ENCODE measurements around the gene VCX2. TPM values are rescaled to one million over a fixed set of nuclear protein-coding genes. Genes with fewer than 3 reads are reported as not detected.
"Not testable (repeated sequence)": the region's sequence is repeated elsewhere in the genome, so short reads cannot be mapped to it uniquely, and the experiment has no call there.

The VCX2 gene
- 0.28 TPM for polyA plus RNA-seq (ENCODE audit: insufficient read length)
- long read RNA-seq, donor 1: 0 reads
- long read RNA-seq, donor 2: 0 reads
- long read RNA-seq, donor 3: 0 reads
- long read RNA-seq, donor 4: 0 reads
- long read RNA-seq, donor 5: 0 reads
- long read RNA-seq, donor 6: 0 reads
- long read RNA-seq, donor 7: 0 reads
- long read RNA-seq, donor 8: 0 reads

DNA sequence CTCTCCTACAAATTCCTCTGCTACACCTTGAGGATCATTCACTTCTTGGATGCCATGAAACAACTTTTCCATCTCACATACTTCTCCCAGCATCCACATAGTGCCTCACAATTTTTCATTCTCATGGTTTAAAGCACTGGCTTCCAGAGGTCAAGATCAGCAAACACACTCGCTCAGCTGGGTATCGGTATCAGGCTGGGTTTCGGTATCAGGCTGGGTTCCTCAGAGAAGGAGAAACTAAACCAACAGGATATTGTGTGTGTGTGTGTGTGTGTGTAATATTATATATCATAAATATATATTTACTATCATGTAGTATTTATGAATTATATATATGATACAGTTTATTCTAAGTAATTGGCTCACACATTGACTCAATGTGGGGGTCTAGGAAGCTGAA lies at the start of gene VCX2:
TSS of gene VCX2 (minus strand) at position 99 of the 400 bp plus-strand sequence. CDS start 624 bp downstream, outside the sequence.
- DNase-seq: not testable (repeated sequence)

- DNase-seq: no peak
Measured at GRCh38 chrX:8204943-8205342, 33.9 kb upstream of the VCX2 start.

GRCh38 chrX:8204169-8204935 lies 33.3 kb upstream of the VCX2 start:
- DNase-seq: no peak

DNA sequence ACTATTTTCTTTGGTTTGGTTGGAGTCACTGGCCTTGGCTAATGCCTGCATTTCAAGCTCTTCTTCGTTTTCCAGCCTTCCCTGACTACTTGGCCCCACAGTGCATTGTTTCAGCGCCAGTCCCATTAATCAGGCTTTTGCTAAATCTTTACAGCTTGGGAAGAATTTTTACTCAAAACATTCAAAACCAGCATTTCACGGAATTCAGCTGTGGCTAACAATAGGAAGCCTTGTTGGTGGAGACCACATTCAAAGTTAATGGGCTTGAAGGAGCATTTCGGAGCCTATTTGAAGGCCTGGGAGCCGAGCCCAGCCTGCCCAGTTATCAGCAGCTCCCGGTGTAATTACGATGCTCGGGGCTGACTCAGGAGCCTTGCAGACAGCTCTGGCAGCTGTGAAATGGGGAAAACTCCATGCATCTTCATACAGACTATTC lies 30.8 kb upstream of the VCX2 start:
- DNase-seq: no peak

DNA sequence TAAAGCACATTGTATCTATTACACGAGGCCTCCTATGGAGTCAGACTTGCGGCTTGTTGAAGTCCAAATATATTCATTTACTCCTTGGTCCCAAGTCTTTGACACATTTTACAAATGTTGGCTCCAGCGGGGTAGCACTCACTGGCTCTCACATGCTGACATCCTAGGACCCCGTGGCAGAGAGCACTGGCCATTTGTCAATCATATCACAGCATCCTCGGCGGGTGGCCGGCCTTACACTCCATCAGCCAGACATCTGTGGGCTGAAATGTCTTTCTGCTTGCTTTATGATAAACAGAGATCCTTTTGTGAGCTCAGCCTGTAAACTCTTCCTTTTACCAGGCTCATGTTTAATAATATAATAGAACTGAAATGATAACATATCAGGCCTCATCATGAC lies 25.7 kb upstream of the VCX2 start:
- no peak for DNase-seq

DNA sequence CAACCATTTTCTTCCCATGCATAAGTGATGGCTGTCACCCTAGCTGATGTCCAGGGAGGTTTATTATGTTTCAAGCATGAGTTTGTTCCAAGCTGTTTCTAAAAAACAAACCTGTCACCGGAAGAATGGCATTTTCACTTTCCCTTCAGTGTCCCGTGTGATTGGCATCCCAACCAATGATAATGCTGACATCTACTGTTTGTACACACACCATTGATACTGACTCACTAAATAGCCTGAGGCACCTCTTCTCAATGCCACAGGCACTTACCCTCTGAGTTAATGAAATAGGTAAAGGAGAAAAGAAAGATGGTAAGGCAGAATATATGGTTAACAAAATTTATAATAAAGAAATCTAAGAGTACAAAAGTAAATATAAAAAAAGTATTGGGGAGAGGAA lies 23.1 kb upstream of the VCX2 start:
- no peak for DNase-seq

GRCh38 chrX:8192276-8192675 lies 21.2 kb upstream of the VCX2 start:
- no peak for DNase-seq

- DNase-seq: no peak
Measured at GRCh38 chrX:8191022-8191421, 20.0 kb upstream of the VCX2 start.

DNA sequence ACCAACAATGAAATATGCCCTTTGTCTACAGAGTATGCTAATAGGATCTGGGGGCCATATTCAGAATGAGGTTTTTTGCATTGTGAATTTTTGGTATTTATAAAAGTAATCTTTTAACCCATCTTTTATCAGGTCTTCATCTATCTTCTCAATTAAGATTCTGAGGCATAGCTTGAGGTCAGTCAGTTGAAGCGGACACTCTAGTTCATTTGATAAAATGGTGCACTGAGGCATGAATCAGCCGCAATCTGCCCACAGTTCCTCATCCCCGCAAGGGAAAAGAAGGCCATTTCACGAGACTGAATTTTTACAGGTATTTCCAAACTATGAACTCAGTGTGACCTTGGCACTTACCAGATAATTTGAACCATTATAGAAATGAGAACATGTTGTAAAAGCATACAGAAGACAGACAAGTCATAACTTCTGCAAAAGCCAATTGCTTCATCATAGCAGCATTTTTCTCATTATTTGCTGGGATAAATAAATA lies 19.3 kb upstream of the VCX2 start:
- no peak for DNase-seq

- no peak for DNase-seq
Measured at GRCh38 chrX:8189096-8189830, 18.2 kb upstream of the VCX2 start.

- DNase-seq: no peak
Measured at GRCh38 chrX:8183346-8183745, 12.3 kb upstream of the VCX2 start.

DNA sequence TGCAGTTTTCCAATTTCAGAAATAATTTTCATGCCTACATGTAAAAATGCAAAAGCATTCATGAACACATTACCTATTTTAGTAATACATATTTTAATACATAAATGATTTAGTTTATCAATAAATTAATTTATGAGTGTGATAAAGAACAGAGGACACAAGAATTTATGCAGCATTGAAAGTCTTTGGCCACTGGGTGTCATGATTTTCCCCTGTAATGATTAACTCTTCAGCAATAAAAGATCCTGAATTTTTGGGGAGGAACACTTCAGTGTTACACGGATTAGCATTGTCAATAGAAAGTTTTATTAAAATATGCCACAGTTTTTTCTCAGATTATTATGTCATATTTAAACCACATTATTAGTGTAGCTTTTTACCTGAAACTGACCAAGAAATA lies 8.6 kb upstream of the VCX2 start:
- DNase-seq: no peak

- not testable (repeated sequence) for DNase-seq
Measured at GRCh38 chrX:8154011-8154410, 17.1 kb downstream of the VCX2 start.

DNA sequence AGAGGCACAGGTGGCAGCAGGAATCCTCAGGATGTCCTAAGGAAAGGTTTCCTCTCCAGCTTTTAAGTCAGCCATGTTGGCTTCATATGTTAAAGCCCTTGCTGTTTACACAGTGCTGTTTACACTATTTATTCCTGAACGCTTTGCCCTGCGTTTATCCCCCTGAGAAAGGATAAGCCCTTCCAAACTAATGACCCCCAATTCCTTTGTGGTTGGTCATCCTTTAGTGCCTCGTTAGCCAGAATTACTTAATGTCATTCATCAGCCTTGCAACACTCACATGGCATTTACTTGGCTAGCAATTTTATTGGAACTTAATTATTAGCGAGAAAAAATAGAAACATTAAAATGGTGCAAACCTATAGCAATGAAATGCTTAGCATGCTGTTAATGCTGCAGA lies 23.8 kb downstream of the VCX2 start:
- DNase-seq: no peak

- no peak for DNase-seq
Measured at GRCh38 chrX:8144925-8145324, 26.1 kb downstream of the VCX2 start.

DNA sequence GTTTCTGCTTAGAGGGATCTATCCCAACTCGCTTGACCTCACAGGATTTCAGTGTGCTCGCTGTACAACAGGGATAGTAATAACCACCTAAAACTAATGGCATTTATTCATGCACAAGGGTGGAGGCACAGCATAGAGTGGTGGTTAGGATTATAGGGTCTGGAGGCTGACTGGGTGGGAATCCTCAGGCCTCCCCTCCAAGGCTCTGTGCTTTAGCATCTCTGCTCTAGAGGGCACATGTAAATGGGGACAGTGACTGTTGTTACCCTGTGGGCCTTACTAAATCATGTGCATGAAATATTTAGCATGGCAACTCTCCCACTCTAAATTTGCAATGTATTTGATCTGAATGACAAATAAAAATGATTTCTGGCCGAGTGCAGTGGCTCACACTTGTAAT lies 29.2 kb downstream of the VCX2 start:
- DNase-seq: no peak

- DNase-seq: no peak
Measured at GRCh38 chrX:8140986-8141744, 29.9 kb downstream of the VCX2 start.

GRCh38 chrX:8139716-8140115 lies 31.4 kb downstream of the VCX2 start:
- no peak for DNase-seq

DNA sequence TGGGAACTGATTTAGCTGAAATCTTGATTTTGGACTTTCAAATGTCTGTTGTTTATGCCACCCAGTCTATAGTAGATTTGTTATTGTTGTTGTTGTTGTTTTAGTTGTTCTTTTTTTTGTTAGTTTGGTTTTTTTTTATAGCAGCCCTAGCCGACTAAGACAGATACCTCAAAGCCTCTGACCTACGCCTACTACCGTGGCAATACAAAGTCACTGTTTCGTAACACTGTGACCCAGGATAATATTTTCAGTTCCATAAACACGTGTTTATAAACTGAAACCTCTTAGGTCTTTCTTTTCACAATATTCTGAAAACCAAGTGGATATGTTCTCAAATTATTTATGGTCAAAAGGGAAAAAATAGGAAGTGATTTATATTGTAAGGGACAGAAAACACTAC lies 32.8 kb downstream of the VCX2 start:
- no peak for DNase-seq

DNA sequence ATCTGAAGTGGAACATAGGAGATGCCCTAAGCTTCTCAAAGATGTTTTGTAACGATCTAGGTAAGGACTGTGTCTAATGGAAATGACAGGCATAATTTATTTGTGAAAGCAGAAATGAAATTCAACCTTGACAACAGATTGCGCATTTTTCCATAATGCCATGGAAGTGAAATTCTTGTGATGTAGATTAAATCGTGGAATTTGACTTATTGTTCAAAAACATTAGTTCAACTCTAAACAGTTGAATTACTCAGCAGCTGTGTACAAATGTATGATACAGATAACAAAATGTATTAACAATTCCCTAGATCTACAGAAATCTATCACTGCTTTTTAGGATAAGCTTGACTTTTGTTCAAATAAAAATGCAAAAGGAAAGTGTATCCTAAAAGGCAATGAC lies 44.4 kb downstream of the VCX2 start:
- DNase-seq: no peak

DNA sequence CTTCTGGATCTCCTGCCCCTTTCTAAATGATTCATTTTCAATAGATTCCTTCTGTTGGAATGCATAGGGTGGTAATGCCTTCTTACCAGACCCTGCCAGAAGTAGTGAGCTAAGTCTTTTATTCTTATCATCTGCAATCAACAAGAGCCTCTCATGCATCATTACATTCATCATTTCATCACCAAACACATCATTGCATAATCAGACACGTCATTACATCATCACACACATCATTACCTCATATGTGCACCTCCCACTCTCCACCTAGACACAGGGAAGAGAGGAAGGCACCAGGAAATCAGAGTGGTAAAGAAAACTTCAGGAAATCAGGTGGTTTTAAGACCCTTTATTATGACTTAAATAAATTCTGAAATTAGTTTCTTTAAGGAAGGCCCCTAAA lies 45.0 kb downstream of the VCX2 start:
- DNase-seq: no peak

DNA sequence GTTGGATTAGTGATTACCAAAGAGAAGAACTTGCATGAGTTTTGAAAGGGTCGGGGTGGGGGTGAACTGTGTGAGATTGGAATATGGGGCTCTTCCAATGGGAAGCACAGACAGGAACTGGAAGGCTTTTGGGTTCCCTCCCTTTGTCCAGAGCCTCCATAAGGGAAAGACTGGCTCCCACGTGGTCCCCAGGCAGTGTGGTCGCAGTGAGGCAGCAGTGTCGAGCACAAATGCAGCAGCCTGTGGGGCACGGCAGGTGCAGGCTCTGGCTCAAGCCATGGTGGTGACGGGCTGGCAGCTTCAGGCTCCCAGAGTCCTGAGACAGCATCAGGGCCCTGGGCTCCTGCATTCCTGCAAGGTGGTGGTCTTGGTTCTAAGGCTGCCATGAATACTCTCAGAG lies 45.5 kb downstream of the VCX2 start:
- no peak for DNase-seq

Measured in left kidney (tissue), 8 donors.